GM23248 (cell line): Measurements from ENCODE around the gene GABRG3.

Experiments
- EZH2 ChIP-seq: fragments of 200-600 bp; sonication (generic); IDR thresholded peaks from 2 replicates; pipeline ENCODE4 v1.6.1; 2018; ENCODE audit warnings: antibody characterized with exemption, mild to moderate bottlenecking; ENCODE audit not compliant: insufficient read depth, poor library complexity, severe bottlenecking
- EZH2phosphoT487 ChIP-seq: fragments of 200-600 bp; sonication (generic); IDR thresholded peaks from 2 replicates; pipeline ENCODE4 v1.6.1; 2018; ENCODE audit warnings: antibody characterized with exemption, moderate library complexity, mild to moderate bottlenecking, low read depth; ENCODE audit not compliant: insufficient read depth

DNA sequence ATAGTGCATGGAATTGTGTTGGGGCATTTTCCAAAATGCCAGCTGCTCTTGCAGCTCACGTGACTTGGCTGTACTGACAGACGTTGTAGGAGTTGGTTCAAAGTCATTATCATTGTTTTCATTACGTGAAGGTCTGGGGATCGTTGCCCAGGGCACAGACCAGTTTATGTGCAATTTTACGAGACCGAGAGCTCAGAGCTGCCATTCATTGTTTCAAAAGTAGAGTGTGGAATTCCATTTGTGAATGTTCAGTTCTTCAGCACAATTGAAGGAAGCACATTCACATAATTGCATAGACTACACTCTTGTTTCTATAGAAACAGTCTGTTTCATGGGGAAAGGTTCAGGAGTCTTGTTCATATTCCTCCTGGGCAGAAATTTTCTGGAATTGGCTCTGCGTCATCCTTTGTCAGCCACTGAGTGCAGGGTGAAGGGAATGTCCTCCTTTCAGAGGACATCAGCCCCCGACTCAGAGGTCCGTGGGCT is 54.5 kb downstream of the GABRG3 start:
- TF ChIP-seq EZH2phosphoT487: no peak
- no peak for TF ChIP-seq EZH2
